Subcutaneous adipose tissue (tissue), 4 donors: ENCODE data around the gene STK38L. TPM values are rescaled to one million over a fixed set of nuclear protein-coding genes. Genes with fewer than 3 reads are reported as not detected.

Experiments used
- CTCF ChIP-seq: fragments of 450-650 bp; IDR thresholded peaks from one replicate; pipeline ENCODE4 v1.5.1; 2016; ENCODE audit warnings: low read depth, mild to moderate bottlenecking, control low read depth, antibody characterized with exemption, moderate library complexity
- total RNA-seq, 4 donors: library from RNA; depleted of rRNA; stranded (reverse); fragments of >200 nt; gene quantifications; one replicate each; pipeline ENCODE4 v1.1.0, GENCODE V29; 2016

Gene STK38L
- 10 to 100 TPM; 30.1 to 75.7 (median 51.6) TPM for total RNA-seq

- TF ChIP-seq CTCF, result no peak
Measured at GRCh38 chr12:27243804-27244688, at the start of gene STK38L. Gene STK38L (plus strand): TSS chr12:27244286. CDS start chr12:27297721, 53,435 bp downstream.

- no peak for TF ChIP-seq CTCF
Measured at GRCh38 chr12:27194644-27195043, 49.4 kb upstream of the STK38L start.

GRCh38 chr12:27198036-27198435 lies 46.0 kb upstream of the STK38L start:
- no peak for TF ChIP-seq CTCF

GRCh38 chr12:27199638-27200300 lies 44.3 kb upstream of the STK38L start:
- no peak for TF ChIP-seq CTCF

GRCh38 chr12:27201169-27201568 lies 42.9 kb upstream of the STK38L start:
- TF ChIP-seq CTCF, result no peak

- TF ChIP-seq CTCF, result no peak
Measured at GRCh38 chr12:27206801-27207502, 37.1 kb upstream of the STK38L start.
